ENCODE measurements around the gene AOPEP. TPM values are rescaled to one million over a fixed set of nuclear protein-coding genes. Genes with fewer than 3 reads are reported as not detected.

AOPEP gene
- total and polyA plus RNA-seq, 2 of the 13 experiments (the other 11 are each of a cell fraction or from before 2014, with no cell fraction given), result 22.2 to 41.6 TPM

GRCh38 chr9:94681508-94681907 lies 45.0 kb upstream of the AOPEP start (continued):
- TF ChIP-seq, protein P1, sequence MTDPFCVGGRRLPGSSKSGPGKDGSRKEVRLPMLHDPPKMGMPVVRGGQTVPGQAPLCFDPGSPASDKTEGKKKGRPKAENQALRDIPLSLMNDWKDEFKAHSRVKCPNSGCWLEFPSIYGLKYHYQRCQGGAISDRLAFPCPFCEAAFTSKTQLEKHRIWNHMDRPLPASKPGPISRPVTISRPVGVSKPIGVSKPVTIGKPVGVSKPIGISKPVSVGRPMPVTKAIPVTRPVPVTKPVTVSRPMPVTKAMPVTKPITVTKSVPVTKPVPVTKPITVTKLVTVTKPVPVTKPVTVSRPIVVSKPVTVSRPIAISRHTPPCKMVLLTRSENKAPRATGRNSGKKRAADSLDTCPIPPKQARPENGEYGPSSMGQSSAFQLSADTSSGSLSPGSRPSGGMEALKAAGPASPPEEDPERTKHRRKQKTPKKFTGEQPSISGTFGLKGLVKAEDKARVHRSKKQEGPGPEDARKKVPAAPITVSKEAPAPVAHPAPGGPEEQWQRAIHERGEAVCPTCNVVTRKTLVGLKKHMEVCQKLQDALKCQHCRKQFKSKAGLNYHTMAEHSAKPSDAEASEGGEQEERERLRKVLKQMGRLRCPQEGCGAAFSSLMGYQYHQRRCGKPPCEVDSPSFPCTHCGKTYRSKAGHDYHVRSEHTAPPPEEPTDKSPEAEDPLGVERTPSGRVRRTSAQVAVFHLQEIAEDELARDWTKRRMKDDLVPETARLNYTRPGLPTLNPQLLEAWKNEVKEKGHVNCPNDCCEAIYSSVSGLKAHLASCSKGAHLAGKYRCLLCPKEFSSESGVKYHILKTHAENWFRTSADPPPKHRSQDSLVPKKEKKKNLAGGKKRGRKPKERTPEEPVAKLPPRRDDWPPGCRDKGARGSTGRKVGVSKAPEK (CRISPR knock-in tag; IDR thresholded peaks at IDR 0.05; ENCODE audit: borderline replicate concordance), result no peak
- TF ChIP-seq RFX1 (IDR thresholded peaks at IDR 0.05) (no peak), ZNF264 (CRISPR knock-in tag; IDR thresholded peaks at IDR 0.05) (no peak), KLF11 (CRISPR knock-in tag; IDR thresholded peaks at IDR 0.05) (0 out of 2 replicates have a peak, but pooled peaks have one; percentile 44), PHF8 (CRISPR knock-in tag; IDR thresholded peaks at IDR 0.05) (peak; percentile 45; the same call in 1 of the 2 replicates), ZNF784 (CRISPR knock-in tag; IDR thresholded peaks at IDR 0.05; ENCODE audit: borderline replicate concordance) (no peak), ZBTB20 (CRISPR knock-in tag; IDR thresholded peaks at IDR 0.05; ENCODE audit: borderline replicate concordance, low read depth) (no peak), ZNF205 (CRISPR knock-in tag; IDR thresholded peaks at IDR 0.05) (no peak), PITX1 (CRISPR knock-in tag; IDR thresholded peaks at IDR 0.05) (no peak), STAG1 (CRISPR knock-in tag; IDR thresholded peaks at IDR 0.05) (peak; percentile 99), MED1 (CRISPR knock-in tag; IDR thresholded peaks at IDR 0.05) (peak; percentile 40; the same call in 1 of the 2 replicates), THYN1 (CRISPR knock-in tag; IDR thresholded peaks at IDR 0.05; ENCODE audit: borderline replicate concordance, low read depth) (no peak), MED13 (CRISPR knock-in tag; IDR thresholded peaks at IDR 0.05) (no peak), NFKB2 (CRISPR knock-in tag; IDR thresholded peaks at IDR 0.05; ENCODE audit: borderline replicate concordance) (peak; percentile 28; the same call in 1 of the 2 replicates), ZNF775 (CRISPR knock-in tag; IDR thresholded peaks at IDR 0.05; ENCODE audit: borderline replicate concordance) (no peak), SMARCE1 (IDR thresholded peaks at IDR 0.05; ENCODE audit: borderline replicate concordance) (no peak), ZNF687 (CRISPR knock-in tag; IDR thresholded peaks at IDR 0.05) (peak; percentile 69), KMT2A (CRISPR knock-in tag; IDR thresholded peaks at IDR 0.05) (0 out of 2 replicates have a peak, but pooled peaks have one; percentile 33), MEIS2 (CRISPR knock-in tag; IDR thresholded peaks at IDR 0.05) (no peak), ZMYM3 (CRISPR knock-in tag; IDR thresholded peaks at IDR 0.05) (no peak), RXRA (CRISPR knock-in tag; IDR thresholded peaks at IDR 0.05) (no peak), ZNF253 (CRISPR knock-in tag; IDR thresholded peaks at IDR 0.05; ENCODE audit: borderline replicate concordance) (no peak), GPN1 (CRISPR knock-in tag; IDR thresholded peaks at IDR 0.05; ENCODE audit: borderline replicate concordance) (no peak), ZNF460 (CRISPR knock-in tag; IDR thresholded peaks at IDR 0.05; ENCODE audit: borderline replicate concordance) (no peak), ZSCAN9 (CRISPR knock-in tag; IDR thresholded peaks at IDR 0.05; ENCODE audit: borderline replicate concordance) (no peak)
